IPS-18a (cell line): Measurements from ENCODE around the gene GSTM1.

Source experiments
- H3K27ac ChIP-seq: one replicate; pipeline ENCODE4 v1.5.1; 2013; ENCODE audit warnings: low read length
- H3K27me3 ChIP-seq: one replicate; pipeline ENCODE4 v1.6.1; 2013; ENCODE audit warnings: mild to moderate bottlenecking, low read length; ENCODE audit not compliant: control insufficient read depth, insufficient read depth
- H3K36me3 ChIP-seq: one replicate; pipeline ENCODE4 v1.6.1; 2013; ENCODE audit warnings: low read depth, low read length; ENCODE audit not compliant: control insufficient read depth
- H3K4me1 ChIP-seq: one replicate; pipeline ENCODE4 v1.6.1; 2013; ENCODE audit warnings: low read depth, low read length; ENCODE audit not compliant: control insufficient read depth
- H3K4me3 ChIP-seq: one replicate; pipeline ENCODE4 v1.5.1; 2013; ENCODE audit warnings: low read length
- H3K9ac ChIP-seq: one replicate; pipeline ENCODE4 v1.6.1; 2013; ENCODE audit warnings: mild to moderate bottlenecking, low read length, moderate library complexity
- H3K9me3 ChIP-seq: one replicate; pipeline ENCODE4 v1.6.1; 2013; ENCODE audit warnings: low read depth, low read length; ENCODE audit not compliant: control insufficient read depth

Gene GSTM1

DNA sequence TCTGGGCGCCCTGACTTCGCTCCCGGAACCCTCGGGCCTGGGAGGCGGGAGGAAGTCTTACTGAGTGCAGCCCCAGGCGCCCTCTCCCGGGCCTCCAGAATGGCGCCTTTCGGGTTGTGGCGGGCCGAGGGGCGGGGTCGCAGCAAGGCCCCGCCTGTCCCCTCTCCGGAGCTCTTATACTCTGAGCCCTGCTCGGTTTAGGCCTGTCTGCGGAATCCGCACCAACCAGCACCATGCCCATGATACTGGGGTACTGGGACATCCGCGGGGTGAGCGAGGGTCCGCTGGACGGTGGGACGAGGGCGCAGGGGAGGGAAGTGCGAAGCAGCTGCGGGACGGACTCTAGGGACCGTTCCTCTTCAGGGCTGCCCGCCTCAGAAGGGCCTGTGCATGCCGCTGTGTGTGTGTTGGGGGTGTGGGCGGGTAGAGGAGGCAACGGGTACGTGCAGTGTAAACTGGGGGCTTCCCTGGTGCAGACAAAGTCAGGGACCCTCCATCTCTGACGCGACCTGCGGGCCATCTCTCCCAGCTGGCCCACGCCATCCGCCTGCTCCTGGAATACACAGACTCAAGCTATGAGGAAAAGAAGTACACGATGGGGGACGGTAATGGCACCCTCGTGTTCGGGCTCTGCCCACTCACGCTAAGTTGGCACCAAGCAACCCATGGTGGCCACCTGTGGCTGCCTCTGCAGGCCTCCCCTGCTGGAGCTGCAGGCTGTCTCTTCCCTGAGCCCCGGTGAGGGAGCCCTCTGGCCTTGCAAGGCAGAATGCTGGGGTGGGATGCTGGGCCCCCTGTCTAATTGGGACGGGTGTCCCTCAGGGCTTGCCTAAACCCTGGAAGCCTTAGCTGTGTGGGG lies at the start of gene GSTM1:
TSS of gene GSTM1 (plus strand) at position 177 of the 859 bp plus-strand sequence. CDS start at position 234, 57 bp downstream.
- H3K9ac ChIP-seq: peak within 1 kb of the TSS; percentile 36

GRCh38 chr1:109639063-109639840 lies 48.4 kb upstream of the GSTM1 start:
- no peaks in the 10 kb centered on the region for H3K27me3 ChIP-seq
- no peaks in the 10 kb centered on the region for H3K9me3 ChIP-seq
- no peaks in the 10 kb centered on the region for H3K36me3 ChIP-seq
- H3K4me1 ChIP-seq: peaks cover 15% of the 10 kb centered on the region
- H3K27ac ChIP-seq: no peak overlapping the region
- H3K4me3 ChIP-seq: no peak overlapping the region
- no peak overlapping the region for H3K9ac ChIP-seq

More for the DNA sequence above, at the start of gene GSTM1:
- no peaks in the 10 kb centered on the region for H3K9me3 ChIP-seq
- H3K27ac ChIP-seq: no peak within 1 kb of the TSS
- no peaks in the 10 kb centered on the region for H3K4me1 ChIP-seq
- H3K4me3 ChIP-seq: peak within 1 kb of the TSS; percentile 66
- H3K27me3 ChIP-seq: no peaks in the 10 kb centered on the region
- no peaks in the 10 kb centered on the region for H3K36me3 ChIP-seq

DNA sequence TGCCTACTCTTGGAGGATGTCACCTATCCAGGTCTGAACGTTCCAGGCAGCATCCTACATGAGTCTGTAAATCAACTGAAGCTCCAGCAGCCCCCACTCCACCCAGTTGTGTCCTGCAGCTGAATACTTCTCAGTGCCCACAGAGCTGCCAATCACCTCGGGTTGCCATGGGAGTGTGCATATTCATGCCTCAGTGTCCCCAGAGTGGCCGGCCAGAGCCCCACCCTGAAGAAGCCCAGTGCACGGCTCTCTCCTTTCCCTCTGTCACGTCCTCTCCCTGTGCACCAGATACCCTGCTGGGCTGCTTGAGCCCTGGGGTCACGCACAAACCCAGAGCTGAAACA lies 47.8 kb upstream of the GSTM1 start:
- no peak overlapping the region for H3K9ac ChIP-seq
- no peak overlapping the region for H3K27ac ChIP-seq
- no peaks in the 10 kb centered on the region for H3K9me3 ChIP-seq
- no peak overlapping the region for H3K4me3 ChIP-seq
- H3K36me3 ChIP-seq: no peaks in the 10 kb centered on the region
- H3K27me3 ChIP-seq: no peaks in the 10 kb centered on the region
- peaks cover 15% of the 10 kb centered on the region for H3K4me1 ChIP-seq

DNA sequence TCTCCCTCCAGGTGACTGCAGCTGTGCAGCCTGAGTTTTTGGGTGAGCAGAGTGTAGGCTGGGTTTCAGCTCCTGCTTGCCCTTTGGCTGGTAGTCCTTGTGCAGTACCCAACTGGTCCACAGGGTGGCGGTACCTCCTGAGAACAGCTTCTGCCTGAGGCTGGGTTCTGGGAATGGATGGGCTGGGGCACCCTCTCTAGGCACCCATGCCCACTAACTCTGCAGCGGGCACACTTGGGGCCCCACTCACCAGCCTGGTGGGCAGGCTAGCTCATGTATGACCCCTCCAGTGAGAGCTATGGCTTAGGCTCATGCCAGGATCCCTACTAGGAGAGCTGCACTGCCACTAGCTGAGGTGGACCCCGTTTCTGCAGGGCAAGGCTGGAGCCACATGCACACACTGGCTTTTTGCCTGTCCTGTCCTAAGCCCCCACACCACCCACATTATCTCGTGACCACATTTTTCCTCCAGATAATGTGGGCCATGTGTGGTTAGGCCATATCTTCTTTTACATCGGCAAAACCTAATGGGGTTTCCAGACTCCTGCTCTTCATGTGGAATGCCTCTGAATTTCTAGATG lies 47.2 kb upstream of the GSTM1 start:
- H3K9ac ChIP-seq: no peak overlapping the region
- H3K27me3 ChIP-seq: no peaks in the 10 kb centered on the region
- no peaks in the 10 kb centered on the region for H3K9me3 ChIP-seq
- H3K27ac ChIP-seq: no peak overlapping the region
- peaks cover 14% of the 10 kb centered on the region for H3K4me1 ChIP-seq
- H3K4me3 ChIP-seq: no peak overlapping the region
- H3K36me3 ChIP-seq: no peaks in the 10 kb centered on the region

DNA sequence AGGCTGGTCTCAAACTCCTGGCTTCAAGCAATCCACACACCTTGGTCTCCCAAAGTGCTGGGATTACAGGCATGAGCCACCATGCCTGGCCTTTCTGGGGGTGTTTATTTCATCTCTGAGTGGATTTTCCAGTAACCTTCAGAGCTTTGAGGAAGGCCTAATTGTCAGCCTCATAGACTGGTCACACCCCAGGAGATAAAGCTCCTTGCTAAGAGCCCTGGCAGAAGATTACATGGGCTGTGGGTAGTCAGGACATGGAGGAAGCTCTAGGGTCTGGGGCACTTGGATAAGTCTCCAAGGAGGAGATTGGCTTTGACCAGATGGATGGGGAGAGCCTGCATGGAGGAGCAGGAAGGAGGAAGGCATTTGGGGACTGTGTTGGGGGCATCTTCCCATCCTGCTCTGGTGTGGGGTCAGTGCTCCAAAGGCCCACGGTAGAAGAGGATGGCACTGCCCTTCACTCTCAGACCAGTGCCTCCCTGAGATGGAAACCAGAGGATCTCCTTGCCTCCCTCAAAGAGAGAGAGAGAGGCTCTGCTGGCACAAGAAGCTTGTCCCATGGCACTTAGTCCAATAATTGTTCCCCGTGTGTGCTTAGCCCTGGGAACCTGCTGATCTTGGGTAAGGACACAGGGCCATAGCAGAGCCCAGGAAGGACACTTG lies 46.4 kb upstream of the GSTM1 start:
- Histone ChIP-seq H3K27ac (no peak overlapping the region), H3K4me3 (no peak overlapping the region), H3K27me3 (no peaks in the 10 kb centered on the region), H3K9me3 (no peaks in the 10 kb centered on the region), H3K9ac (no peak overlapping the region), H3K36me3 (no peaks in the 10 kb centered on the region), H3K4me1 (peaks cover 6% of the 10 kb centered on the region)

DNA sequence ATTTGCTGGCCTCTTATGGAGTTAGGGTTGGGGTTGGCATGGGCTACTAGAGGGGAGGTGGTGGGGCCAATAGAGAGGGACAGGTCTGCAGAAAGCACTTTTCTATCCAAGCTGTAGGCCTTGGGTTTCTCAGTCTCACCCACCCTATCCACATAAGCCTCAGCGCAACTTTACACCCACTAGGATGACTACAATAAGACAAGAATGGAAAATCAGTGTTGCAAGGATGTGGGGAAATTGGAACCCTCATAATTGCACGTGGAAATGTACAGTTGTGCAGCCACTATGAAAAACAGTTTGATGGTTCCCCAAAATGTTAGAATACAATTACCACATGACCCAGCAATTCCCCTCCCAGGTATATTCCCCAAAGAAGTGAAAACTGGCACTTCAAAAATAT lies 45.8 kb upstream of the GSTM1 start:
- no peak overlapping the region for H3K27ac ChIP-seq
- H3K27me3 ChIP-seq: no peaks in the 10 kb centered on the region
- no peak overlapping the region for H3K4me3 ChIP-seq
- no peaks in the 10 kb centered on the region for H3K9me3 ChIP-seq
- no peaks in the 10 kb centered on the region for H3K4me1 ChIP-seq
- no peaks in the 10 kb centered on the region for H3K36me3 ChIP-seq
- H3K9ac ChIP-seq: no peak overlapping the region

DNA sequence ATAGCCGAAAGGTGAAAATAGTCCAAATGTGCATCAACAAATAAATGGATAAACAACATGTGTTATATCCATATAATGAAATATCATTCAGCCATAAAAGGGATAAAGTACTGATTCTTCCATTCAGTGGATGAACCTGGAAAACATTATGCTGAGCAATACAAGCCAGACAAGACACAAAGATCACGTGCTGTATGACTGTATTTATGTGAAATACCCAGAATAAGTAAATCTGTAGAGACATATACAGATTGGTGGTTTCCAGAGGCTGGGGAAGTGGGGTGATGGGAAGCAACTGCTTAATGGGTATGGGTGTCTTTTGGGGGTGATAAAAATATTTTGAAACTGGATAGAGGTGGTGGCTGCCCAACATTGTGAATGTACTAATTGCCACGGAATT lies 45.0 kb upstream of the GSTM1 start:
- Histone ChIP-seq H3K9me3 (no peaks in the 10 kb centered on the region), H3K4me1 (no peaks in the 10 kb centered on the region), H3K27ac (no peak overlapping the region), H3K36me3 (no peaks in the 10 kb centered on the region), H3K27me3 (no peaks in the 10 kb centered on the region), H3K9ac (no peak overlapping the region), H3K4me3 (no peak overlapping the region)

DNA sequence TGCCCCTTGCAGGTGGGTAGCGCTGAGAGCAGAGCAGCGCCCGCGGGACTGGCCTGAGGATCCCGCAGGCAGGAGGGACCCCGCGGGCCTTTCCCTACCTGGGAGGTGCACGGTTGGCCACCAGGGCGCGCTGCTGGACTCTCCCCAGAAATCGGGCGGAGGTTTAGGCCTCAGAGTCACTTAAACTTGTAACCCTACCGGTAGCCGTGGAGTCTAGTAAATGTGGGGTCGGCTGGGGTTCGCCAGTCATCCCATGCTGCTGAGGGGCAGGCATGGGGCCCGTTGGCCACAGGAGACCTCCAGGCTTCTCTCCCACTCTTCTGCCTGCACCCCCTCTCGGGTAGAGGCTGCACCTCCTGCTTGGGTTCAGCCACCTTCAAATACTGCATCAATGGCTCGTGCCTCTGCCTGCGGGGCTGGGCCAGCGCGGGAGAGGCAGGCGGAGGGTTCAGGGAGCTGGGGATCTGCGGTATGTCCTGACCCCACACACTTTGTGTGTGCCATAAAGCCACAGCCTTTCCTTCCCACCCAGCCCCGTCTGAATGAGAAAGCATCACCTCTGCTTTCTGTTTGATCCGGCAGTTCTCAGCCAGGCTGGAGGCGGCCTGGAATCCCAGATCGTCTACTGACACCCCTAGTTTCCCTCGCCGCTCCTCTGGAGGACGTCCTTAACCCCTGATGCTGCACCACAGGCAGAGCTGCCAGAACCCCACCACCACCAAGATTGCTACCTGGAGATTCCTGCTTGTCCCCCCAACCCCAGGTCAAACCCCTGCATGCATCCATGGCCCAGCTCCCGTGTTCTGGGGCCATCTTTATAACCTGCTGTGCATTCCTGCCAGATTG lies 44.0 kb upstream of the GSTM1 start:
- Histone ChIP-seq H3K27ac (no peak overlapping the region), H3K4me3 (no peak overlapping the region), H3K9ac (no peak overlapping the region), H3K27me3 (no peaks in the 10 kb centered on the region), H3K36me3 (no peaks in the 10 kb centered on the region), H3K4me1 (no peaks in the 10 kb centered on the region), H3K9me3 (no peaks in the 10 kb centered on the region)

DNA sequence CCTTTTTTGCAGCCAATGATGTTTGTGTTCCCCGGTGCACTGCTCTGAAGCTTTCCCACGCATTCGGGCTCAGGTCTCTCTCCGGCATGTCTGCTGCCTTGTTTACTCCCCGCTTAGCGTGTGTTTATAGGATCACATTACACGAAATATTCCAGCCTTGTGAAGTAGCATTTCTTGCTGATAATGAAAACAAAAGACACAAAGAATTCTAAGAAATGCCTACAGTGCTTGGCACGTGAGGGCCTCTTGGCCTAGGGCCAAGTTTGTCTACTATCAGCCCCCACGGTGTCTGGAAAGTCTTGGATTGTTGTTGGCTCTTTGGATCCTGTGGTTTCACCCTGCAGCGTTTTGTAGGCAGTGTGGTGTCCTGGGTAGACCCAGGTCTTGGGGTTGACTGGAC lies 42.9 kb upstream of the GSTM1 start:
- Histone ChIP-seq H3K4me1 (no peaks in the 10 kb centered on the region), H3K27ac (no peak overlapping the region), H3K9me3 (no peaks in the 10 kb centered on the region), H3K27me3 (no peaks in the 10 kb centered on the region), H3K9ac (no peak overlapping the region), H3K36me3 (no peaks in the 10 kb centered on the region), H3K4me3 (no peak overlapping the region)

DNA sequence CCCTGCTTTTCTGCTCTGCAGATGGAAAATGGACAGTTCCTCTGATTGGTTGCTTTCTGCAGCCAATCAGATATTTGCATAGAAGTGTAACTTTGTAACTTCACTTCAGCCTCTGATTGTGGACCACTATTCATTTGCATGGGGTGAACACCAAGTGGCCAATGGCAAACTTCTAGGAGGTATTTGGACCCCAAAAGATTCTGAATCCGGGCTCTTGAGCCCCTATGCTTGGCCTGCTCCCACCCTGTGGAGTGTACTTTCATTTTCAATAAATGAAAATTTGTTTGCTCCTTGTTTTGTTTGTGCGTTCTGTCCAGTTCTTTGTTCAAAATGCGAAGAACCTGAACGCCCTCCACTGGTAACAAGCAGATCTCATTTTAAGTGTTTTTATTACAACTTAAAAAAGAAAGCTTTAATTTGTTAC lies 38.1 kb upstream of the GSTM1 start:
- Histone ChIP-seq H3K4me1 (no peaks in the 10 kb centered on the region), H3K36me3 (no peaks in the 10 kb centered on the region), H3K27me3 (peaks cover 15% of the 10 kb centered on the region), H3K27ac (no peak overlapping the region), H3K4me3 (no peak overlapping the region), H3K9ac (no peak overlapping the region), H3K9me3 (no peaks in the 10 kb centered on the region)
